Measurements from ENCODE around the gene RHCG. TPM values are rescaled to one million over a fixed set of nuclear protein-coding genes. Genes with fewer than 3 reads are reported as not detected.

RHCG gene
- total RNA-seq, 4 donors from 2014 or later: 2,342 to 7,076 (median 3,336) TPM

DNA sequence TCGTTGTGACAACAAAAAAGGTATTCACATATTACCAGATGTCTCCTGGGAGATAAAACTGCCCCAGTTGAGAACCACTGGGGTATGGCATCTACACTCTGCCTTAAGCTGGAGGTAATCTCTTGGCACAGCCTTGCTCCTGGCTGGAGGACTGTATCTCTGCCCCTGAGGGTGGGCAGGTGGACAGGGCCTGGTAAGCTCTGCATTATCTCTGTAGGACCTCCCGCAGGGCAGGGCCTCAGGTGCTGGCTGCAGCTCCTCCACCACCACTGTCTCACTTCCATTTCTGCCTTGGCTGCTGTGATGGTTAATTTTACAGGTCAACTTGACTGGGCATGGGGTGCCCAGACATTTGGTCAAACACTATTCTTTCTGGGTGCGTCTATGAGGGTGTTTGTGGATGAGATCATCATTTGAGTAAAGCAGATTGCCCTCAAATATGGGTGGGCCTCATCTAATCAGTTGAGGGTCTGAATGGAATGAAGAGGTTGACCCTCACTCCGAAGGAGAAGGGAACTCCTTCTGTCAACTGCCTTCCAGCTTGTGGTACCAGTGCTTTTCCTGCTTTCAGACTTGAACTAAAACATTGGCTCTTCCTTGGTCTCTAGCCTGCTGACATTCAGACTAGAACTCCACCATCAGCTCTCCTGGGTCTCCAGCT is 9.8 kb upstream of the RHCG start:
- Histone ChIP-seq H3K4me1 (peaks cover 12 to 63% (median 19%) of the 10 kb centered on the region in 3 donors), H3K36me3 (no peaks in the 10 kb centered on the region), H3K27me3 (peaks cover 0 to 28% (median 0%) of the 10 kb centered on the region in 4 donors), H3K4me3 (no peak overlapping the region), H3K9me3 (no peaks in the 10 kb centered on the region), H3K27ac (peak overlapping the region; percentile 44 to 92 (median 86))
- intact Hi-C loops (cut with DNase I): no loop called here
- no peak for TF ChIP-seq POLR2A (IDR thresholded peaks at IDR 0.05)
- TF ChIP-seq, protein P1, sequence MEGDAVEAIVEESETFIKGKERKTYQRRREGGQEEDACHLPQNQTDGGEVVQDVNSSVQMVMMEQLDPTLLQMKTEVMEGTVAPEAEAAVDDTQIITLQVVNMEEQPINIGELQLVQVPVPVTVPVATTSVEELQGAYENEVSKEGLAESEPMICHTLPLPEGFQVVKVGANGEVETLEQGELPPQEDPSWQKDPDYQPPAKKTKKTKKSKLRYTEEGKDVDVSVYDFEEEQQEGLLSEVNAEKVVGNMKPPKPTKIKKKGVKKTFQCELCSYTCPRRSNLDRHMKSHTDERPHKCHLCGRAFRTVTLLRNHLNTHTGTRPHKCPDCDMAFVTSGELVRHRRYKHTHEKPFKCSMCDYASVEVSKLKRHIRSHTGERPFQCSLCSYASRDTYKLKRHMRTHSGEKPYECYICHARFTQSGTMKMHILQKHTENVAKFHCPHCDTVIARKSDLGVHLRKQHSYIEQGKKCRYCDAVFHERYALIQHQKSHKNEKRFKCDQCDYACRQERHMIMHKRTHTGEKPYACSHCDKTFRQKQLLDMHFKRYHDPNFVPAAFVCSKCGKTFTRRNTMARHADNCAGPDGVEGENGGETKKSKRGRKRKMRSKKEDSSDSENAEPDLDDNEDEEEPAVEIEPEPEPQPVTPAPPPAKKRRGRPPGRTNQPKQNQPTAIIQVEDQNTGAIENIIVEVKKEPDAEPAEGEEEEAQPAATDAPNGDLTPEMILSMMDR (IDR thresholded peaks at IDR 0.05): no peak
- 66 to 80% methylated on average over 3 to 4 of the region's 4 CpGs for WGBS, 2 donors
- no peak for DNase-seq

DNA sequence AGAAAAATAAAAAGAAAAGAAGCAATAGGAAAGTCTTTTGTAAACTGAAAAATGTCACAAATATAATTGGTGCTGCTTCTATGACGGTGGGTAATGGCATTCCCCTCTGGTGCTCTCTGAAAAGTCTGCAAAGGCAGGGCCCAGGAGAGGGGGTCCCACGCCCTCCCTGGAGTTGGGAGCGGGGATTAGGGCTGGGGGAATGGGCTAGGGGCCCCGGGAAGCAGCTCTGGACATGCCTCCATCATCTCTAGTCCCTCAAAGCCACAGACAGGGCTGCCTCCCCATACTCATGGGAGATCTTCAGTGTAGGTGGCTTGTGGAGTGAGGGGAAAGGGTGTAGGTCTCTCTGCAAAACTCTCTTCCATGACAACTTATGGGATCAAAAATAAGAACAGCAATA is 7.8 kb upstream of the RHCG start:
- peak overlapping the region in 3 of 4 donors; percentile 83 to 92 (median 90) for H3K27ac ChIP-seq
- no peak for TF ChIP-seq POLR2A (IDR thresholded peaks at IDR 0.05)
- TF ChIP-seq, protein P1 (IDR thresholded peaks at IDR 0.05): no peak
- no peak for DNase-seq
- H3K27me3 ChIP-seq: peaks cover 0 to 45% (median 0%) of the 10 kb centered on the region in 4 donors
- peaks cover 20 to 71% (median 30%) of the 10 kb centered on the region in 3 donors for H3K4me1 ChIP-seq
- H3K9me3 ChIP-seq: no peaks in the 10 kb centered on the region
- H3K4me3 ChIP-seq: no peak overlapping the region
- no peaks in the 10 kb centered on the region for H3K36me3 ChIP-seq
- intact Hi-C loops (cut with DNase I): no loop called here
- 61 to 69% methylated on average over 3 to 4 of the region's 4 CpGs for WGBS, 2 donors

DNA sequence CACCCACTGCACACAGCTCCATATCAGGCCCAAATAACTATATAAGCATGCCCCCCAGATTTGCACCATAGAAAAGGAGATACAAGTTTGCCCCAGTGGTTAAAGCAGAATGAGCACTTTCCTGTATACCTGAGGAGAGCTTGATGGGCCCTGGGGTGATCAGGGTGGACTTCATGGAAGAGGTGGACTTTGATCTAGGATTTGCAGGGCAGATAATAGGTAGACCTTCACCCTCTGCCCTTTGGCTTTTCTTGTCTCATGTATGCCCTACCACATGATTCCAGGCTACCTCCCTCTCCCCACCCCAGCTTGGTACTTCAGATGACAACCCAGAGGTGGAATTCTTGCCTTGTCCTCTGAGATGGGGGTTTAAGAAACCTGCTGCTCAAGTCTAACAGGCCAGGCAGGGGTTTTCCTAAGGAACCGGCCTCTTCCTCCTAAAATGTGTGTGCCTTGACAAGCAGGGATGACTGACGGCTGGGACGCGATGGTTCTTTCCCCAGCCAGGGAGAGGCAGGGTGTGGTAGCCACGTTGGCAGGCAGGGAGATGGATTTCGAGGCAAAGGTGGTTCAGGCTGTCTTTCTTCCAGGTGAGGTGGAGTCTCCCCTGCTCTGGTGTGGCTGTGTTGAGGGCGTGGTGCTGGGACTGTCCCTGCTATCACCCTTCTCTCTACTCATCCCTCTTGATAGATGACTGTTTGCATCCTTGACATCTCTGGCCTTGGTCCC is 6.6 kb upstream of the RHCG start:
- intact Hi-C loops (cut with DNase I): no loop called here
- no peak overlapping the region for H3K4me3 ChIP-seq
- 10 to 50% methylated on average over 2 to 3 of the region's 7 CpGs for WGBS, 2 donors
- no peak for TF ChIP-seq POLR2A (IDR thresholded peaks at IDR 0.05)
- TF ChIP-seq, protein P1 (IDR thresholded peaks at IDR 0.05): peak in 1 of 6 experiments; percentile 11
- no peaks in the 10 kb centered on the region for H3K9me3 ChIP-seq
- DNase-seq: no peak
- peaks cover 23 to 79% (median 30%) of the 10 kb centered on the region in 3 donors for H3K4me1 ChIP-seq
- H3K36me3 ChIP-seq: no peaks in the 10 kb centered on the region
- H3K27ac ChIP-seq: peak overlapping the region; percentile 79 to 92 (median 88)
- peaks cover 0 to 54% (median 0%) of the 10 kb centered on the region in 4 donors for H3K27me3 ChIP-seq

DNA sequence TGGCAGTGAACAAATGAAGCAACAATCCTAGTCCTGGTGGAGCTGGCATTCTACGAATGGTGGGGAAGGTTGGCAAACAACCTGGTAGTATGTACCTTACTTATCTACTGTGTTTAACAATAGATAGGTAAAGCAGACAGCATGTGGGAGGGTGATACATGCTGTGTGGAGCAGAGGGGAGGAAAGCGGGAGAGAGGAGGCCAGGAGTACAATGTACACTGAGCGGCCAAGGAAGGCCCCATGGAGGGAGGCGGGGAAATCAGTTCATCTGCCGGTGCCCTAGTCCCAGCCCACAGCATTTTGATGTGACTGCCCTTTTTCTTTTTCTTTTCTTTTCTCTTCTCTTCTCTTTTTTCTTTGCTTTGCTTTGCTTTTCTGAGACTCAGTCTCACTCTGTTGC is 5.3 kb upstream of the RHCG start:
- Histone ChIP-seq H3K4me3 (no peak overlapping the region), H3K9me3 (no peaks in the 10 kb centered on the region), H3K4me1 (peaks cover 24 to 86% (median 32%) of the 10 kb centered on the region in 3 donors), H3K27me3 (peaks cover 0 to 63% (median 0%) of the 10 kb centered on the region in 4 donors), H3K27ac (peak overlapping the region; percentile 81 to 92 (median 88)), H3K36me3 (no peaks in the 10 kb centered on the region)
- no peak for DNase-seq
- no peak for TF ChIP-seq POLR2A (IDR thresholded peaks at IDR 0.05)
- TF ChIP-seq, protein P1 (IDR thresholded peaks at IDR 0.05): no peak
- intact Hi-C loops (cut with DNase I): no loop called here
- WGBS, 2 donors: 80 to 83% methylated on average over 5 of the region's 5 CpGs

Measured in esophagus squamous epithelium (tissue), 5 donors.